Jurkat, Clone E6-1 (cell line): ENCODE results near the gene GNGT1.
"Not testable (repeated sequence)": the region's sequence is repeated elsewhere in the genome, so short reads cannot be mapped to it uniquely, and the experiment has no call there.

Experiments
- DNase-seq: peaks from one replicate; pipeline ENCODE4 v3.0.0-alpha.2; 2011; ENCODE audit warnings: low read depth, low spot score
- H3K4me3 ChIP-seq: 2 replicates; pipeline ENCODE4 v1.5.1; 2011; ENCODE audit warnings: mild to moderate bottlenecking, low read length, control low read depth, moderate library complexity

Gene GNGT1

GRCh38 chr7:93895859-93896600 lies 10.3 kb upstream of the GNGT1 start:
- H3K4me3 ChIP-seq = no peak overlapping the region
- DNase-seq = no peak

- no peak for DNase-seq
Measured at GRCh38 chr7:93897680-93898079, 8.7 kb upstream of the GNGT1 start.

DNA sequence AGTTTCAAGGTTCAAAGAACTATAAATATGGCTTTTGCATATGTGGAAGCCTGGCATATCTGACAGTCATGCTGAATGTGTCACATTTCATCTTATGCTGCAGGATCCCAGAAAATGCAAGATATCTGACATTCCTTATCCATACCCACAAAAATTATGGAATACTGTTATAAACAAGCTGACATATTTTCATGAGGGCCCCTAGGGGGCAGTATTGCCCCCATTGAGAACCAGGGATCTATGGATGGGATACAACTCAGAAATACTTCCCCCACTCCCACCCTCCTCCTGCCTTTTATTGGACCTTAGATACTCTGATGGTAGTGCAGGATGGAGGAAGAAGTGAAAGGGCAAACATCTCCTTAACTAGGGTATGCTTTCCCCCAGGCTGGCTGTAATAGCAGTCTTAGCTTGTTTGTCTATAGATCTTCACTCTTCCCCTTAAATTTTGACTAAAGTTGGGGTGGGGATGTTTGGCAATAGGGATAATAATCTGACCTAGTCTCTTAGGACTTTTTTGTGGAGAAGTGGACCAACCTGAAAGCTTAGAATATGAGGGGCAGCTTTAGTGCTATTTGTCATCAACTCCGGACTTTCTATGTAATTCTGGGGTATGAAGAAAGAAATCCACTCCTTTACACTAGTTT lies 3.5 kb upstream of the GNGT1 start:
- peak; percentile 28 for DNase-seq
- H3K4me3 ChIP-seq = no peak overlapping the region

More at GRCh38 chr7:93897680-93898079, 8.7 kb upstream of the GNGT1 start:
- no peak overlapping the region for H3K4me3 ChIP-seq

DNA sequence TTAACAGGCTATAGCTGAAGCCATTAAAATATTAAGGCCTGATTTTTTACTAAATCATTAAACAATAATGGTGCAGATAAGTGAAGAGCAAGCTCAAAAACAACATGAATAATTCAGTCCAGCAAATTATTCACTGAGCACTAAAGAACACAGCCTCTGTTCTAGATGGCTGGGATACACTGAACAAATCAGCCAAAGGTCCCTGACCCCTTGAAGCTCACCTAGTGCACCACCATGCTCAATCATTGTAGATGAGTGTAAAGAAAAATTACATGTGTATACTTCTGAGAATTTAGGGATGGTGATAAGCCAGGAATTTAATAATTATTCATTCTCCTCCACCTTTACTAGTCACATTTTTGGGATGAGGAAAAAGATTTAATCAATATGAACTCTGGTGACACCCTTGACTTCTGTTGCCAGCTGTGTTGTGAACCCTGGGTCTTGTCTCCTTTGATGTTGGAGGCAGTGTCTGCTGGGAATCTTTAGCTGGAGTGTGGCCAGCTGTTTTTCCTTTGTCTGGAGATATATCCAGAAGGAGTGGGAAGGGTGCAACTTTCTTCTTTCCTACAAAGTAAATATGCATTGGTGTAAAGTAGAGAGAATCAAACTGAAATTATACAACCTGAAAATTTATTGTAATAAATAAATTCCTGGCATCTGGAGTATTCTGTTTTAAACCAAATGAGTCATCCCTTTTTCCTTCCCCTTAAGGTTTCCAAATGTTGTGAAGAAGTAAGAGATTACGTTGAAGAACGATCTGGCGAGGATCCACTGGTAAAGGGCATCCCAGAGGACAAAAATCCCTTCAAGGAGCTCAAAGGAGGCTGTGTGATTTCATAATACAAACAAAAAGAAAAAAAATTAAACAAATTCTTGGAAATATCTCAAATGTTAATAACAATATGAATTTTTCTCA lies 4.0 kb downstream of the GNGT1 start:
- no peak overlapping the region for H3K4me3 ChIP-seq
- no peak for DNase-seq

GRCh38 chr7:93911242-93911641 lies 4.9 kb downstream of the GNGT1 start:
- H3K4me3 ChIP-seq, DNase-seq: not testable (repeated sequence)

DNA sequence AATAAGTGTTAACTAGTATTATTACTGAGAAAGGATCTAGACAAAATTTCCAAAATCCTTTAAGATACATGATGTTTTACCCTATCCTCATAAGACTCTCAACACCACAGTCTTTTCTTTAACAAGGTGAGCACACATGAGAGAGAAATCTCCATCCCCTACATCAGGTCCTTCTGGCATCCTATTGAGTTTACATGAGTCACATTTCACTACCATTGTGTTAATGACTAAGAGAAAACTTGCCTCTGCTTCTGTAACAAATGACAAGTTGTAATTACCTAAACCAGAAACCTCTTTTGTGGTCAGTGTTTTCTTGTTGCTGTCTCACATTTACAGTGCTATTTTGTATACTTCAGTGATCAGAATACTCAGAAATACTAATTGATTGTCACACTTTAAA lies 5.3 kb downstream of the GNGT1 start:
- not testable (repeated sequence) for H3K4me3 ChIP-seq, DNase-seq

GRCh38 chr7:93913197-93913596 lies 6.8 kb downstream of the GNGT1 start:
- H3K4me3 ChIP-seq = no peak overlapping the region
- DNase-seq = no peak

DNA sequence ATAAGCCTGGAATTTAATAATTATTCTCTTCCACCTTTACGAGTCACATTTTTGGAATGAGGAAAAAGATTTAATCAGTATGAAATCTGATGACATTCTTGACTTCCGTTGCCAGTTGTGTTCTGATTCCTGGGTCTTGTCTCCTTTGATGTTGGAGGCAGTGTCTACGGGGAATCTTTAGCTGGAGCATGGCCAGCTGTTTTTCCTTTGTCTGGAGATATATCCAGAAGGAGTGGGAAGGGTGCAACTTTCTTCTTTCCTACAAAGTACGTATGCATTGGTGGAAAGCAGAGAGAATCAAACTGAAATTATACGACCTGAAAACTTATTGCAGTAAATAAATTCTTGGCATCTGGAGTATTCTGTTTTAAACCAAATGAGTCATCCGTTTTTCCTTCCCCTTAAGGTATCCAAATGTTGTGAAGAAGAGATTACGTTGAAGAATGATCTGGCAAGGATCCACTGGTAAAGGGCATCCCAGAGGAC lies 8.3 kb downstream of the GNGT1 start:
- no peak for DNase-seq
- H3K4me3 ChIP-seq = no peak overlapping the region

GRCh38 chr7:93915206-93915842 lies 9.0 kb downstream of the GNGT1 start:
- DNase-seq, H3K4me3 ChIP-seq: not testable (repeated sequence)

- DNase-seq = not testable (repeated sequence)
Measured at GRCh38 chr7:93915888-93916287, 9.5 kb downstream of the GNGT1 start.

DNA sequence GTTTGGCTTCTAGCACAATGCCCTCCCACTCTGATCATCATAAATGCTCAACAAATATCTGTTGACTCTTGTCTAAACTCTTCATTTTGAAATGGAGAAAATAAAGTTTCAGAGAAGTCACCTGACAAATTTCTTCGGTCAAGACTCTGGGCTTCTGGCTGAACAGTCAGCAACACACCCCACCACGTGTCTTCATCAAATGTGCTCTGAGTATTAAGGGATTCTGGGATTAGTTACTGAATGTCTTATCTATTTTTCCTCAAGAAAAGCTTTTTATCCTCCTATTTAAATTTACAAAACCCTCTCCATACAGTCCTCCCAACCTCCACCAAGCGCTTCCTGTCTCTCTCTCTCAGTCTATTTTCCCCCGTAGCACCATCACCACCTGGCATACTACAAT lies 9.9 kb downstream of the GNGT1 start:
- not testable (repeated sequence) for H3K4me3 ChIP-seq, DNase-seq

More at GRCh38 chr7:93915888-93916287, 9.5 kb downstream of the GNGT1 start:
- H3K4me3 ChIP-seq = not testable (repeated sequence)

DNA sequence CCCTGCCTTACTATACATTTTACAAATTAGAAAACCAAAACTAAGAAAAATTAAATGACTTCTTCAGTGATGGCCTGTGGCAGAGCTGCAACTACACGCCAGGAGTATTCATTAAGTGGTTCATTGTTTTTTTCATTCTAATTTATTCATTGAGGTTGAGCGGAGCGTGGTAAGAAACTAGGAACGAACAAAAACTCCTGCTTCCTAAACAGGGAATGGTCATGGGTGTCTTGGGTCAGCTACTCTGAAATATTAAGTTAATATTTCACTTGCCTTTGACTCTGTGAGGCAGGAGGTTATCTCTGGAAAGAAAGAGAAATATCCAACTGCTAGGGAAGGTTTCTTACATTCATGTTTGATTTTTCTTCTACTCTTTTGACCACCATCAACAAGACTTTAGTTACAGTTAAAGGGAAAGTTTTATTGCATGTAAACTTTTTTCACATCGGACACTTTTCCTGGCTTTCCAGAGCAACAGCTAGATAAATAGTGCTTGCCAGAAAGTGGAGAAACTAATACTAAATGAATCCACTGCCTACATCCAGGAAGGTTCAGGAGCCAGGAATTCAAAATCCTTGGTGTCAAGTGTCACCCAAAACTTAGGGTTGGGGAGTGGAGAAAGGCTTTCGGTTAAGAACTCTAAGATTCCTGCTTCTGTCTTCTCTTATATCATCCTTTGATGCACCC lies 14.3 kb downstream of the GNGT1 start:
- no peak overlapping the region for H3K4me3 ChIP-seq
- no peak for DNase-seq

GRCh38 chr7:93921186-93921585 lies 14.8 kb downstream of the GNGT1 start:
- no peak for DNase-seq
- no peak overlapping the region for H3K4me3 ChIP-seq

DNA sequence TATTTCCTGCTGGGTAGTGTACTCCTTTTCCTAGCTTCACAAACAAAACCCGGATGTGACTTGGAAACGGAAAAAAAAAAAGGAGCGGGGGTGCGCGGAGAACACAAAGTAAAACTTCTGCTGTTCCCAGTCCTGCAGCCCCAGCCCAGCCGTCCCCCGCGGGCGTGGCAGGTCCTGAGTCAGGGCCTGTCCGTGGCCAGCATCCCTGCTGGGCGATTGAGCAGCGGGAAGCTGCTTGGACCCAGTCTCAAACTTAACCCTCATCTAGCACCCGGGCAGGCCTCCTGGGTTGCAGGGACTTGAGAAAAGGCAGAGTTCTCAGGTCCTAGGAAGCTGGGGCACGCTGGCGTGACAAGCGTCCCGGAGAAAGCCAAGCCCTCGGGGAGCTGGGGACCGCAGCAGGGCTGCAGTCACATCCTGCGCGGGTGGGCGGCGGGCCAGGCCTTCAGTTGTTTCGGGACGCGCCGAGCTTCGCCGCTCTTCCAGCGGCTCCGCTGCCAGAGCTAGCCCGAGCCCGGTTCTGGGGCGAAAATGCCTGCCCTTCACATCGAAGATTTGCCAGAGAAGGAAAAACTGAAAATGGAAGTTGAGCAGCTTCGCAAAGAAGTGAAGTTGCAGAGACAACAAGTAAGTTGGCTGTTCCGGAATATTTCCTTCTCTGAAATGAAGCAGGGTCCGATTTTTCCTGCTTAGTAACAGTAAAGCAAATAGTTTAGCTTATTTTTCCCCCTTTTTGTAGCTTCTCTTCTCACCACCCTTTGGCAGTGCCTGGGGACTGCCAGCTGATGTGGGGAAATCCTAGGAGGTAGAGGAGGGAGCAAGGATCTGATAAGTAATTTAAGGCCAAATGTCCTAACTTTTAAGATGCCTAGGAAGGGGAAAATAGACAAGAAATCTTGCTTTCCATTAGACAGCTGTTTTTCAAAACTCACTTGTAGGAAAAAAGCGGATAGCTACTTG lies 15.5 kb downstream of the GNGT1 start, which contains the start of gene GNG11:
TSS of gene GNG11 (plus strand) at position 129 of the 960 bp plus-strand sequence. CDS start at position 532, 403 bp downstream.
- no peak for DNase-seq
- no peak within 1 kb of the TSS for H3K4me3 ChIP-seq

- H3K4me3 ChIP-seq = no peak overlapping the region
- no peak for DNase-seq
Measured at GRCh38 chr7:93923296-93923695, 16.9 kb downstream of the GNGT1 start.

DNA sequence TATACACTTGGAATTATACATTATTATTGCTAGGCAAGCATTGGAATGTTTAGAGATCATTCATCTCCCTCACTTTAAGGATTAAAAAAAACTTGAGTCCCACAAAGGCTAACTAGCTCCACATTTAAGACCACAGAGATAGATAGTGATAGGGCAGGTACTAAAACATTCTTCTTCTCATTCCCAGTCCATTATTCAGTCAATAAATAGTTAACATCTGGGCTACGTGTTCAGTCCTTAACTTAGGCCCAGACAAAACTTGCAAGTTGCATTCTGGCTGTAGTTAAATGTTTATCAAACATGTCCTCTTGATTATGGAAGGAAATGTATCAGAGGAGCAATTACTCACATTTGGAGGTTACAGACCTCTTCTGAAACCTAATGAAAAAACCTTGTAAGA lies 17.6 kb downstream of the GNGT1 start:
- DNase-seq = no peak
- no peak overlapping the region for H3K4me3 ChIP-seq

DNA sequence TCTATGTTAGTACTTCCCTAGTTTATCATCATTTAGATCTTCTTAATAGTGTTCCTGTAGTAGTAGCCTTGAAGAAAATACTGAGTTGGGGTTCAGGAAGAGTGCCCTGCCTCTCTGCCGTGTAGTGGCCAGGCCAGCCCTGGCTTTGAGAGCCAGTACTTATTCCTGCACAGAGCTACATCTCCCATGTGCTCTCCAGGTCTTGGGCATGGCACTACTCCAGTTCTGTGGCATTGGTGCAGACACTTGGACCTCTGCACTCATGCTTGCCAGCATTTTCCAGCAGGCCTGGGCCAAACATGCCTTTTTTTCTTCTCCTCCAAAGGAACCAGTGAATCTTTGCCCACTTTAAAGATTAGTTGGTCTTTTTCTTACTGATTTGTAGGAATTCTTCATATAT lies 20.4 kb downstream of the GNGT1 start:
- H3K4me3 ChIP-seq = no peak overlapping the region
- DNase-seq = no peak
